MM.1S (cell line): ENCODE results near the gene GDNF.

Experiments
- DNase-seq: peaks from one replicate; pipeline ENCODE4 v3.0.0-alpha.2; 2015
- H2AFZ ChIP-seq: fragments of 300-600 bp; sonication (generic); 2 replicates; pipeline ENCODE4 v1.6.0; 2016; ENCODE audit warnings: antibody characterized with exemption, low read length
- H3F3A ChIP-seq: fragments of 300-600 bp; sonication (generic); 2 replicates; pipeline ENCODE4 v1.6.1; 2016; ENCODE audit warnings: mild to moderate bottlenecking, antibody characterized with exemption, low read length, moderate library complexity, mixed read lengths; ENCODE audit not compliant: insufficient read depth
- H3K27ac ChIP-seq: fragments of 300-600 bp; sonication (generic); 2 replicates; pipeline ENCODE4 v1.5.1; 2016; ENCODE audit warnings: mild to moderate bottlenecking, low read length
- H3K27me3 ChIP-seq: fragments of 300-600 bp; sonication (generic); replicated peaks from 2 replicates; pipeline ENCODE4 v1.6.0; 2016; ENCODE audit warnings: low read length; ENCODE audit not compliant: insufficient read depth
- H3K36me3 ChIP-seq: fragments of 300-600 bp; sonication (generic); replicated peaks from 2 replicates; pipeline ENCODE4 v1.6.1; 2016; ENCODE audit warnings: mild to moderate bottlenecking, low read length, mixed read lengths; ENCODE audit not compliant: insufficient read depth
- H3K4me1 ChIP-seq: fragments of 300-600 bp; sonication (generic); 2 replicates; pipeline ENCODE4 v1.6.1; 2016; ENCODE audit warnings: low read length, mixed read lengths
- H3K4me2 ChIP-seq: fragments of 300-600 bp; sonication (generic); 2 replicates; pipeline ENCODE4 v1.6.0; 2016; ENCODE audit warnings: low read depth, low read length
- H3K4me3 ChIP-seq: fragments of 300-600 bp; sonication (generic); 2 replicates; pipeline ENCODE4 v1.5.1; 2016; ENCODE audit warnings: low read length, mixed read lengths
- H3K79me2 ChIP-seq: fragments of 300-600 bp; sonication (generic); 2 replicates; pipeline ENCODE4 v1.6.1; 2016; ENCODE audit warnings: mixed run types, low read length, mixed read lengths
- H3K9ac ChIP-seq: fragments of 300-600 bp; sonication (generic); 2 replicates; pipeline ENCODE4 v1.6.1; 2016; ENCODE audit warnings: low read length, mixed read lengths
- H3K9me2 ChIP-seq: fragments of 300-600 bp; sonication (generic); replicated peaks from 2 replicates; pipeline ENCODE4 v1.6.1; 2016; ENCODE audit warnings: mild to moderate bottlenecking, low read length, mixed read lengths; ENCODE audit not compliant: insufficient read depth
- H3K9me3 ChIP-seq: fragments of 300-600 bp; sonication (generic); replicated peaks from 2 replicates; pipeline ENCODE4 v1.6.1; 2016; ENCODE audit warnings: mild to moderate bottlenecking, low read length, mixed read lengths; ENCODE audit not compliant: insufficient read depth
- H4K20me1 ChIP-seq: fragments of 300-600 bp; sonication (generic); 2 replicates; pipeline ENCODE4 v1.6.1; 2016; ENCODE audit warnings: mild to moderate bottlenecking, low read length, moderate library complexity, mixed read lengths; ENCODE audit not compliant: insufficient read depth
- CTCF ChIP-seq: fragments of 300-600 bp; sonication (generic); IDR thresholded peaks from 2 replicates; pipeline ENCODE4 v1.5.1; 2016; ENCODE audit warnings: antibody characterized with exemption, low read length, mixed read lengths
- EZH2 ChIP-seq: fragments of 300-600 bp; sonication (generic); optimal IDR thresholded peaks from 2 replicates; pipeline ENCODE3; 2017; ENCODE audit warnings: low read depth, mild to moderate bottlenecking, antibody characterized with exemption, low read length, mixed read lengths
- EZH2phosphoT487 ChIP-seq: fragments of 300-600 bp; sonication (generic); IDR thresholded peaks from 2 replicates; pipeline ENCODE4 v1.6.1; 2018; ENCODE audit warnings: antibody characterized with exemption, low read length

The GDNF gene

GRCh38 chr5:37857696-37858095 lies 17.9 kb upstream of the GDNF start:
- H4K20me1 ChIP-seq = no peaks in the 10 kb centered on the region
- H3K36me3 ChIP-seq = no peaks in the 10 kb centered on the region
- H3K27me3 ChIP-seq = no peaks in the 10 kb centered on the region
- no peaks in the 10 kb centered on the region for H3K79me2 ChIP-seq
- H3K9me3 ChIP-seq = no peaks in the 10 kb centered on the region
- DNase-seq = no peak
- TF ChIP-seq CTCF (no peak), EZH2phosphoT487 (no peak)
- no peak overlapping the region for H3K4me3 ChIP-seq
- no peak overlapping the region for H3K27ac ChIP-seq
- H3F3A ChIP-seq = no peaks in the 10 kb centered on the region
- H2AFZ ChIP-seq = no peak overlapping the region
- H3K9me2 ChIP-seq = no peaks in the 10 kb centered on the region
- H3K4me2 ChIP-seq = no peak overlapping the region
- H3K4me1 ChIP-seq = peaks cover 18% of the 10 kb centered on the region; the same call in 1 of the 2 replicates
- no peak overlapping the region for H3K9ac ChIP-seq

GRCh38 chr5:37855438-37855837 lies 15.6 kb upstream of the GDNF start:
- H3K79me2 ChIP-seq = no peaks in the 10 kb centered on the region
- TF ChIP-seq EZH2phosphoT487 (no peak), CTCF (no peak), EZH2 (no peak)
- no peaks in the 10 kb centered on the region for H3K9me2 ChIP-seq

GRCh38 chr5:37851305-37851704 lies 11.5 kb upstream of the GDNF start:
- H3K4me1 ChIP-seq = no peaks in the 10 kb centered on the region
- H3K79me2 ChIP-seq = no peaks in the 10 kb centered on the region
- no peaks in the 10 kb centered on the region for H4K20me1 ChIP-seq
- no peak overlapping the region for H3K9ac ChIP-seq
- no peaks in the 10 kb centered on the region for H3K36me3 ChIP-seq
- H2AFZ ChIP-seq = no peak overlapping the region
- TF ChIP-seq CTCF = no peak
- TF ChIP-seq EZH2 = no peak
- no peak for TF ChIP-seq EZH2phosphoT487
- DNase-seq = no peak
- no peaks in the 10 kb centered on the region for H3K9me3 ChIP-seq
- H3K27me3 ChIP-seq = no peaks in the 10 kb centered on the region
- H3F3A ChIP-seq = no peaks in the 10 kb centered on the region
- H3K27ac ChIP-seq = no peak overlapping the region
- no peak overlapping the region for H3K4me2 ChIP-seq
- no peak overlapping the region for H3K4me3 ChIP-seq
- no peaks in the 10 kb centered on the region for H3K9me2 ChIP-seq

More at GRCh38 chr5:37855438-37855837, 15.6 kb upstream of the GDNF start:
- peaks cover 14% of the 10 kb centered on the region; the same call in 1 of the 2 replicates for H3K4me1 ChIP-seq
- no peak overlapping the region for H2AFZ ChIP-seq
- no peak overlapping the region for H3K4me2 ChIP-seq
- no peak overlapping the region for H3K27ac ChIP-seq
- H4K20me1 ChIP-seq = no peaks in the 10 kb centered on the region
- no peak overlapping the region for H3K4me3 ChIP-seq
- no peaks in the 10 kb centered on the region for H3F3A ChIP-seq
- DNase-seq = no peak
- no peak overlapping the region for H3K9ac ChIP-seq
- H3K9me3 ChIP-seq = no peaks in the 10 kb centered on the region
- no peaks in the 10 kb centered on the region for H3K36me3 ChIP-seq
- no peaks in the 10 kb centered on the region for H3K27me3 ChIP-seq
